GM19099 (cell line): ENCODE measurements around the gene KIF13A.

Source experiments
- POLR2A ChIP-seq: IDR thresholded peaks from 3 replicates; pipeline ENCODE4 v1.6.1; 2011; ENCODE audit warnings: low read depth; ENCODE audit not compliant: insufficient read length; ENCODE audit errors: extremely low read depth

The KIF13A gene

DNA sequence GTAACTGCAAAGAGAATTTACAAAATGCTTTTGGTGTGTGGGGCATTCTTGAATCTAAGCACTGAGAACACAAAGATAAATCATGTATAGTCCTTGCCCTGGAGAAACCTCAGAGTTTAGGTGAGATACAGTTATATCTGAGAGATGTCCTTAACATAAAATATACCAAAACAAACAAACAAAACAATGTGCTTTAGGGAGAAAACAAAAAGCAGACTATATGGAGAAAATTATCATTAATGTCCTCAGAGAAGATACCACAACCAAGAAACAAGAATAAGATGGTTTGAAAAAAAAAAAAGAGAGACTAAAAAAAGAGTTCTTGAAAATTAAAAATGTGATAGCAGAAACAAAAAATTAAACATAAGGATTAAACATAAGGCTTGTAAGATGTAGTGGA, 8.0 kb downstream of the KIF13A start:
- TF ChIP-seq POLR2A: no peak

- no peak for TF ChIP-seq POLR2A
Observed at GRCh38 chr6:17974570-17975368, 12.7 kb downstream of the KIF13A start.

DNA sequence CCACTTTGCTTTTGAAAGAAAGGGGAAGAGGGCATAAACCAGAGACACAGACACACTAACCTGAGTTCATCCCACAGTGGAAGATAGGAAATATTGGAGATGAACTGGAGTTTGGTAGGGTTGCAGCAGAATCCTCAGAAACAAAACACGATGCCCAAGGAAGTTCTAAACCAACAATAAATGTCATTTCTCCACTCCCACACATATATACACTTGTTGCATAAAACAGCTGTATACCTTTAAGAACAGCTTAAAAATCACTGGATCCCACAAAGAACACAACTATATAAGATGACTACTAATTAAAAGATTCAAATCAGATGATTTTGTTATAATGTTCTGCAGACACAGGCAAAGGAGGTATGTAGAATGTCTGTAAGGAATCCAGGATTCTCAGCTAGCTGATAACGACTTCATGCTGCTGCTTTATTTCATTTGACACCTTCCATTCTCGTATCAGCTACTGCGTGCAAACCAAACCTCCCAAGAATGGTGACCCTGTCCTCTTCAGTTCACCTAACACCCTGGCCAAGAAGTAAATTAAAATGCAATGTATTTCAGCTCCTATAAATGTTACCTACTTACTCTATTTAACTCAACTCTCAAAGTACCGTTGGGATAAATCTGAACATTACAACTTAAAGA, 14.3 kb downstream of the KIF13A start:
- no peak for TF ChIP-seq POLR2A

DNA sequence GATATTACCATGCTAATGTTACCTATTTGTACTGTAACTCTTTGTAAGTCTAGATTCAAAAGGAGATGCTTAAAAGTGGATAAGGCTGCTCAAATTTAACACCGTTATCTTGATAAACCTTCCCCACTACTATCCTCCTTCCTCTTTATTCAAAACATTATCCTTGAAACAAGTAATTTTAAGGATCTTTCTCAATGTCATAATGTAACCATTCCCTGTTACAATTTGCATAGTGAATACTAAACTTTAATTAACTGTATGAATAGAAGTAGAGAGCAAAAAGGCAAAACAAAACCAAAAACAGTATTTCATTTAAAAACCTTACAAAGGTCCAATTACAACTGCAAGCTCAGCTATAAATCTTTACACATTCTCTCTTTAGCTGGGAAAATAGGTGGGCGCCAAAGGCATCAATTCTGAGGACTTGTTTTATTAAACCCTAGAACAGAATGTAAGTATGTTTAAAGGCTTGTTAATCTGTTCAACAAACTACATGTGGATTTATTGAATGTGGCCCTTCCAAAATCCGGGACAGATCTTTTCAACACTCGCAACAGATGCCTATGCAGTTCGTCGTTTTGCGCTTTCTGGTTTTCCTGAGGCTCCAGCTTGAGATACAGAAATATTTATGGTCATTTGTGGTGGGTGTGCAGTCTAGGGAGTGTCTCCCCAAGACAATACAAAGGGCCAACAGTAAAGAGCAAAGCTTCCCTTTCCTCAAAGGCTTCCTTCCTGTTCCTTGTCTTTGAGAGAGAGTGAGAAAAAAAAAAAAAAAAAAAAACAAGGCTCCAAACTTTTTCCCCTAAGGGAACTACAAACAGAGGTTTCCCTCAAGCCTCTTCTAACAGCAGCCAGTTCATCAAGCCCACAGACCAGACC, 15.1 kb downstream of the KIF13A start:
- no peak for TF ChIP-seq POLR2A

- no peak for TF ChIP-seq POLR2A
Observed at GRCh38 chr6:17971128-17972073, 16.0 kb downstream of the KIF13A start.

DNA sequence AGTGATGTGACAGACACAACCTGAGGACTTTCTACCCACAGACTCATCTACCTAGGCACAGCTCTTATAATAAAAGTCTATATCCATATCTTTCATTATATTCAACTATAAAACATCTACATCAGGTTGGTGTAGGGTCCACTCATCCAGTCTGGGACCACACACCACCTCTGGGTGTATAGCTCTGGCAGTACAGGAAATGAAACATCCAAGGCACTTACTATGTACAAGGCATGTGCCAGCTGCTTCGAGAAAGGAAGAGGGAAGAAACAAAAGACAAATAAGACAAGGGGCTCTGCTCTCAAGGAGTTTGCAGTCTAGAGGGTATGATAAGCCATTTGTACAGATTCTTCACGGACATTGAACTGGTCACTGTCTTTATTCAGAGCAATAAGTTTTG, 18.6 kb downstream of the KIF13A start:
- no peak for TF ChIP-seq POLR2A

- TF ChIP-seq POLR2A: no peak
Observed at GRCh38 chr6:17967668-17968518, 19.5 kb downstream of the KIF13A start.

GRCh38 chr6:17966451-17966850, 21.0 kb downstream of the KIF13A start:
- TF ChIP-seq POLR2A: no peak

- TF ChIP-seq POLR2A: no peak
Observed at GRCh38 chr6:17965397-17965796, 22.0 kb downstream of the KIF13A start.

DNA sequence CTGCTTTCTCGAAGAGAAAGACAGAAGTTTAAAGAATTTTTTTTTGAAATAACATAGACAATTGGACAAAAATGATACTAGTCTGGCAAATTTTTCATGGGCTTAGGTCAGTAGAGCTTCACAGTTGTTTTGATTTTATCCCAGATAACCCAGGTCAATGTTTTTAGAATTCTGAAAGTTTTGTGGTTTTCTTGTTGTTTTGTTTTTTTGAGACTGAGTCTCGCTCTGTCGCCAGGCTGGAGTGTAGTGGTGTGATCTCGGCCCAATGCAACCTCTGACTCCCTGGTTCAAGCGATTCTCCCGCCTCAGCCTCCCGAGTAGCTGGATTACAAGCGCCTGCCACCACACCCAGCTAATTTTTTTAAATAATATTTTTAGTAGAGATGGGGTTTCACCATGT, 22.8 kb downstream of the KIF13A start:
- TF ChIP-seq POLR2A: no peak

DNA sequence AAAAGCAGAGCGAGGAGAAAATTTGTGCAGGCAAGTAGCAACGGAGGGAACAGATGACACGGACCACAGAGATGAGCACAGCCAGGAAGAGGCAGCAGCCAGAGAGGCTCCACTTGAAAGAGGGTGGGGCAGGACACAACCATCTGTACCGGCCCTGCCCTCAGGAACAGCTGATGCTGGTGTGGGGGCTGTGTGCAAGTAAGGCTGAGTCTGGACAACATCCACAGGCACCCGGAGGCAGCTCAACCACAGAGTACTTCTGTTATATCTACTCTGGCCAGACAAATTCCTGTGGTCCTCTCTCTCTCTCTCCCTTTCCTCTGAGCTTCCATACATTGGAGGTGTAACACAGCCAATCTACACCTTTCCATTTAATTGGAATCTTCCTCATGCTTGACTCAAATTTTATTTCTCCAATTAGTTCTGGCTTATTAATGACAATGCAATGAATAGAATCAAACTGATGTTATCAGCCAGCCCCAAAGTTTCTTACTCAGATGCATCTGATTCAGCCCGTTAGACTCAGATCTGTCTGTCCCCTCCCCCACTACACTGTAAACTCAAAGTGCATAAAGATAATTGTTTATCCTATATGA, 24.9 kb downstream of the KIF13A start:
- TF ChIP-seq POLR2A: no peak

- no peak for TF ChIP-seq POLR2A
Observed at GRCh38 chr6:17959302-17959701, 28.1 kb downstream of the KIF13A start.
